HG03575 (cell line): ENCODE results near the gene FABP3.

Experiments used
- ATAC-seq: cut with Tn5 transposase; IDR thresholded peaks from one replicate; pipeline ENCODE4 v1.9.1; 2021; ENCODE audit not compliant: unreplicated experiment, insufficient number of reproducible peaks, low FRiP score; ENCODE audit errors: extremely low read depth

Gene FABP3

DNA sequence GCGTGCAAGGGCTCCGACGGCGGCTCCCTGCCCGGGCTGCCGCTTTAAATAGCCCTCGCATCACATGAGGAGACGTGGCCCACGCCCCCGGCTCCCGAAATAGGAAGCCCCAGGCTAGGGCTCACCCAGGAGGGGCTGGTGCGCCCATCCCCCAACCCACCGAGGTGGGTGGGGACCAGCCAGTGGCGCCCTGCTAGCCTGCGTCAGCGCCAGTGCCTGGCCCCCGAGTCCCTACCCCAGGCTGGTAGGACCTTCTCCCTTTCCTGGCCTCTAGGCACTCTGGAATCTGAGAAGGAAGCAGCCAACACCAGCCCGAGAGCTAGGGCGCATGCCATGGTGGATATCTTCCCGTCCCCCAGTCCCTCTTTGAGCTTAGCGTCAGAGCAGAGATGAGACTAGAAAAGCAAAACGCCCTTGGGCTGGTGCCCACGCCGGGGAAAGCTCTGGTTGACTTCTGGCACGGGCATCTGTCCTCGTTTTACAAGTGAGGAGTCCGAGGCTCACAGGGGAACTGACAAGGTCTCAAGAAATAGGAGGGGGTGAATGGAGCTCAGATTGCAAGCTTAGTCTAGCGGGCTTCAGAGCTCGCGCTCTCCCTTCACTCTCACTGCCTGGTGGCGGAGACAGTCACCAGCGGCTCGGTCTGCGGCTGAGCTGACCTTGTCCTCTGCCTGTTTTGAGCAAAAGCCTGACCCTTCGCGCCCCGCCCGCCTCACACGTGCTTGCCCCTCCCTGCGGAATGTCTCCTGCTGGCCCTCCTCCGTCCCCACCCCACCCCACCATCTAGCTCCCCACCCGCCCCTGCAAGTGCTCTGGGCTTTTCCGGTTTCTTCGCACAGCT, at the start of gene FABP3:
Gene FABP3 (minus strand): TSS at position 21 of the 841 bp plus-strand sequence. CDS start 62 bp downstream, outside the sequence.
- no peak for ATAC-seq

- no peak for ATAC-seq
These were observed 48.6 kb upstream of the FABP3 start for GRCh38 chr1:31421371-31422040.

DNA sequence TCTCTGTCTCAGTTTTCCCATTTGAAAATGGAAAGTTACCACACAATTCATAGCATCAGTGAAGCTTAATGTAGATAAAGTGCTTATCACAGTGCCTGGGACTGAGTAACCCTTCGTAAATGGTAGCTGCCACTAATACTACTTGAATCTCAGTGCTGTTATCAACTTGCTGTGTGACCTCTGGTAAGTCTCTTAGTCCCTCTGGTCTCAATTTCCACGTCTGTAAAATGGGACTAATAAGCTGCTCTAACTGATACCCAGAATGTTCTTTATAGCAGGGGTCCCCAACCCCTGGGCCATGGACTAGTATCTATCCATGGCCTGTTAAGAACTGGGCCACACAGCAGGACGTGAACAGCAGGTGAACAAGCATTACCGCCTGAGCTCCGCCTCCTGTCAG, 47.8 kb upstream of the FABP3 start:
- no peak for ATAC-seq

DNA sequence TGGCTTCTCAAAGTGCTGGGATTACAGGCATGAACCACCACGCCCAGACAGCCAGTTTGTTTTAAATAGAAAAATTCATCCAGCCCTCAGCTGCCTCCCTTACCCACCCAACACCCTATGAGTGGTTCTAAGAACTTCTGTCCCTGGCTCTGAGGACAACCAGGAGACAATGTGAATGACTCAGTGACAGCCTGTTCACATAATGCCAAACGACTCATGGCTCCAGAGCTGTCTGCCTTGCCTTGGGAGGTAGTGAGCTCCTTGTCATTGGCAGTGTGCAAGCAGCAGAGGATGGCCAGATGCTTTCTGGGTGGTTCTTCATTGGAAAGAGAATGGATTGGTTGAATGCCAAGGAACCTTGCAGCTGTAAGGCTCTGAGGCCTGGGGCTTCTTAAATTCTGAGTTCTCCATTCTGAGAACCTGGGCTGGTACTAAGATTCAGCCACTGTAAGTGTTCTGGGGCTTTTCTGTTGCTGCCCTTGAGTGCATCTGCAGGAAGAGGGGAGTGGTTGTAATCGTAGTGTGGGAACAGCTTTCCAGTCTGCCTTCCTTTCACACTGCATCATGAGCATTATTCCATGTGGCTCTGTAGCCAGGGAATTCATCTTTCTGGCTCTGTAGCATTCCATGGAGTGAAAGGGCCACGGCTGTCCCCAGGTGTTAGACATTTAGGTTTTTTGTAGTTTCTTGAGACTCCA, 45.9 kb upstream of the FABP3 start:
- ATAC-seq = no peak

DNA sequence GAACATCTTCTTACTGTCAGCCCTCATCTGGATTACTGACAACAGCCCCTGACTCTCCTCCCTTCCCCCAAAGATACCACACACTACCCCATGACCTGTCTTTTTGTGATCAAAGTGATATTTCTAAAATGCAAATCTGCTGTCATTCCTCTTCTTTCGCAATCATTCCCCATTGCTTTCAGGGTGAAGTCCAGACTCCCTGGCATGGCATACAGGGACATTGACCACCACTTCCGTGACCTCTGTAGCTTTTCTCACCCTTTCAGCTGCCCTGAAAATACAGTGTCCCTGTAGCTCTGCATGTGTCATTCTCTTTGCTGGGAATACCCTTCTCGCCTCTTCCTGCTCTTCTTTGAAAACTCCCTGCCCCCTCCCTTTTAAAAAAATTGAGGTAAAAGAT, 44.3 kb upstream of the FABP3 start:
- no peak for ATAC-seq

DNA sequence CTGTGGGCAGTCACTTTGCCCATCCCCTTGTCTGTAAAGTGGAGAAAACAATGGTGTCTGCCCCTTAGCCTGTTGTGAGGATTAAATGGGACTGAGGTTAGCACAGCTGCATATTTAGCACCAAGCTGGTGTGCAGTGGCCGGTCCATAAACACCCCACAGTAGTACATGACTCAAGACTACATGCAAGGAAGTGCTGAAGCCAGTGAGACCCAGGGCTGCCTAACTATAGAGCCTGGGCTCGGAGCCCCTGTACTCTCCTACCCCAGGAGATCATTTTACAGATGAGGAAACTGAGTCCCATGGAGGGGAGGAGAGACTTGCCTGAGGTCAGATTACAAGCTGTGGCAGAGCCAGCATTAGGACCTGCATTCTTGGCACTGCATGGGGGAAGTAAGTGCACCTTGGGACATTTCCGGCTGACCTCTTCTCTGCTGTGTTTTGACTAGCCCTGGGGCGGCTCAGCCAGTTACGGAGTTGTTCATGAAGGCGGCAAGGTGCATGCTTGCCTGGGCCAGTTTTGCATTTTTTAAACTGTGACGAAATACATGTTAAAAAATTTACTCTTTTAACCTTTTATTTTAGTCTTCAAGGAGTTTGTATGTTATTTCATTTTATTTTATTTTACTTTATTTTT, 43.3 kb upstream of the FABP3 start:
- no peak for ATAC-seq

DNA sequence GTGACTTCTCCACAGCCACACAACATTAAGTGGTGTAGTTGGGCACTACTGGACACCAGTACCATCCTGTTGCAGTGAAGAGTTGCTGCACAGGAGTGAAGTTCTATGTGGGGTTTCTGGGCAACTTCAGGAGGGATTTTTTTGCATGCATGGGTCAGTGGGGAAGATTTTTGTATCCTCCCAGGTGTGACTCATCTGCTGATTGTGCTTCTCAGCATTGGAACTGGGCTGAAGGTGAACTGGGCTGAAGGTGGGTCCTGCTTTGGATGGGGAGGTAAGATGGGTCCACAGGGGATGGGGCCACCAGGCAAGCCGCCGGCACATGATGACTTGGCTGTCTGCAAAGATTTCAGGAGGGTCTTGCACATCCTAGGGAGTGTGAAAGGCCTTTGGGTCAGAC, 42.8 kb upstream of the FABP3 start:
- no peak for ATAC-seq

GRCh38 chr1:31414980-31415370, 42.1 kb upstream of the FABP3 start:
- ATAC-seq = no peak

GRCh38 chr1:31413405-31414001, 40.6 kb upstream of the FABP3 start:
- ATAC-seq = no peak

DNA sequence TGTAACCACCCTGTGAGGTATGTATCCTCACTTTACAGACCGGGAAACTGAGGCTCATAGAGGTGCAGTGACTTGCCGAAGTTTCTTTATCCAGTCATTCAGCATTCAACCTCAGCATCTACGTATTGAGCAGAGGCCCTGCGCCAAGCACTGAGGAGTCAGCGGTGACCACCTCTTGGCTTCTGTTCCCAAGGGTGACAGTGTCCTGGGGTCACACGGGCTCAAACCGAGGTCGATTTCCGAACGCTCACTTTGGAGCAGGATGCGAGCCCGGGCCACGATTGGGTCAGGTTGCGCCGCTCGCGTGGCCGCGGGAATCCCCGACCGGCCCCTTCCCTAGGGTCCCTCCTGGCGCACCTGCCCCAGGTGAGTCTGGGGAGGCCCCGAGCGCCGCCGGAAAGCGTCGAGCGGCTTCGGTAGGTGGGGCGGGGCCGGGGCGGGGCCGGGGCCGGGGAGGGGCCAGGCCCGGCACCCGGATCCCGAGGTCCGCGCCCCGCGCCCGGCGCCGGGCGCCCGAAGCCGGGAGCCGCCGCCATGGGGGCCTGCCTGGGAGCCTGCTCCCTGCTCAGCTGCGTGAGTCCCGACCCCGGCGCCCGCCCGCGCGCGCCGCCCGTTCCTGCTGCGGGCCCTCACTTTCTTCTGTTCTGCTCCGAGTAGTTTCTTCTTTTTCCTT, 40.0 kb upstream of the FABP3 start, which contains the start of gene SERINC2:
Gene SERINC2 (plus strand): TSS at position 482 of the 673 bp plus-strand sequence. CDS start 53 bp downstream, at position 535.
- ATAC-seq = no peak

DNA sequence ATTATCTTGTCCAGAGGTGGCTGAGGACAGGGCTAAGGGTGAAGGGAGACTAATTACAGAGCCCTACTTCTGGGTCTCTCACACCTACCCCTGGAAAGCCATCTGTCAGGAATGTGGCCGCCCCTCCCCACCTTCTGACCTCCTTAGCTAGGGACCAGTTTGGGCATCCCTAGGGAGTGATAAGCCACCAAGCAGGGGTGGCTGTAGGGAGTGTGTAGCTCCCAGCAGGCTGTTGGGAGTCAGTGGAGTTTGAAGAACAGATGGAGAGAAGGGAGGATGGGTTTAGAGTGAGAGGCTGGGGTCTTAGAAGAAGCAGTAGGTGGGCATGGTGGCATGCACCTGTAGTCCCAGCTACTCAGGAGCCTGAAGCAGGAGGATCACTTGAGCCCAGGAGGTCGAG, 39.3 kb upstream of the FABP3 start:
- no peak for ATAC-seq

DNA sequence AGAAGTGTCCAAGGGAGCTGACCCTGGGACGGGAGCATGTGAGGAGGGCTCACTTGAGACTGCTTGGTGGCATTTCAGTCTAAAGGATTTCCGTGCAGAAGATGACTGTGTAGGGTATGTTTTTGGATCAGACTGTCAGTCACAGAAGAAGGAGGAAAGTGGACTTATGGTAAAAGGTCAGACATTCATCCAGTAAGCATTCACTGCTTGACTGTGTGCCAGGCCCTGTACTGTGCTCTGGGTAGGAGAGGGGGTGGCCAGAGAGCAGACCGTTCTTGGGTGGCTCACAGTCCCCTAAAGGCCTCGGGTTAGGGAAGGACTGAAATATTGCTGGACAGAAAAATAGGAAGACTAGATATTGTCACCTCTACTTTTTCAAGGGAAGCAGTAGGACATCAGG, 38.0 kb upstream of the FABP3 start:
- ATAC-seq = no peak

GRCh38 chr1:31409946-31410858, 37.3 kb upstream of the FABP3 start:
- no peak for ATAC-seq

DNA sequence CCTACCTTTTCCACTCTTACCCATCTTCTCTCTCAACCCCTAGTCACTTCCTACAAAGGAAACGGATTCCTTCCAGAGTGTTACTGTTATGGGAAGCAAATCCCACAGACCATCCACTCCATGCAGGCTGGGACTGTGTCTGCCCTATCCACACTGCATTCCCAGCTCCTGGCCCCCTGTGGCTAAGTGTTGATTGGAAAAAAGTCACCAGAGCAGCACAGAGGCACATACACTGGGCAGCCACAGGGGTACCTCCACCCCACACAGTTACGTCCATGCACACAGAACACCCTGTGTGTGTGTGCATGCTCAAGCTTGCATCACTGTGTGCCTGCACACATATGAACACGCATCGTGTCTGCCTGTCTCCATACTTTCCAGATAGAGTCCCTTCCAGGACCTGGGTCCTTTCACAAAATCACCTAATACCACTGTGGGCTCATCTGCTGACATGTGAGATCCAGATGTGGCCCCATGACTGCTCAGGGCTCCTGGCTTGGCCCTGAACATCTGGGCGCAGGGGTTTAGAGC, 36.0 kb upstream of the FABP3 start:
- ATAC-seq = no peak

GRCh38 chr1:31407029-31407626, 34.3 kb upstream of the FABP3 start:
- ATAC-seq = no peak

GRCh38 chr1:31405578-31406245, 32.8 kb upstream of the FABP3 start:
- no peak for ATAC-seq
